Colonic mucosa (tissue), 4 donors: ENCODE data around the gene CNTN6. TPM values are rescaled to one million over a fixed set of nuclear protein-coding genes. Genes with fewer than 3 reads are reported as not detected.

Experiments
- DNase-seq: peaks from one replicate; pipeline ENCODE4 v3.0.0-alpha.2; 2020
- H3K27ac ChIP-seq: fragments of 200-600 bp; one replicate; pipeline ENCODE4 v1.8.0; 2021
- H3K27me3 ChIP-seq: fragments of 200-600 bp; one replicate; pipeline ENCODE4 v1.8.0; 2021
- H3K36me3 ChIP-seq: fragments of 200-600 bp; one replicate; pipeline ENCODE4 v1.8.0; 2021
- H3K4me1 ChIP-seq: fragments of 200-600 bp; one replicate; pipeline ENCODE4 v1.8.0; 2021; ENCODE audit warnings: mild to moderate bottlenecking
- H3K4me3 ChIP-seq: fragments of 200-600 bp; one replicate; pipeline ENCODE4 v1.8.0; 2021
- H3K9ac ChIP-seq, 2 donors: one replicate each; pipeline ENCODE4 v1.7.0; 2013; ENCODE audit warnings: control low read depth in 2 of 2, low read depth in 2 of 2, low read length in 2 of 2
- H3K9me3 ChIP-seq: fragments of 200-600 bp; one replicate; pipeline ENCODE4 v1.8.0; 2021
- intact Hi-C: fragments of 100-400 bp; cut with DNase I; formaldehyde crosslinking; loops from one replicate; pipeline ENCODE4 v1.14.1; 2022
- total RNA-seq, 2 donors: library from RNA; stranded (reverse); fragmentation: NEBNext Ultra II Directional in 1 of 2; extraction: Animal tissue kit (Norgen Biotek cat#: 25700) in 1 of 2; gene quantifications; one replicate each; pipeline ENCODE4 v1.2.1, GENCODE V29; 2021
- TF ChIP-seq, protein P1 (sequence below): fragments of 200-600 bp; IDR thresholded peaks from one replicate; pipeline ENCODE4 v1.8.0; 2022; ENCODE audit warnings: antibody characterized with exemption, mild to moderate bottlenecking
- donor health status: healthy.
- donor health status: DM: no; HTN: no; CAD: no.
- donor health status: DM: no; HTN: no; CAD: no.

CNTN6 gene
- total RNA-seq, 2 donors from 2014 or later: 0.11 TPM; not detected in 1

DNA sequence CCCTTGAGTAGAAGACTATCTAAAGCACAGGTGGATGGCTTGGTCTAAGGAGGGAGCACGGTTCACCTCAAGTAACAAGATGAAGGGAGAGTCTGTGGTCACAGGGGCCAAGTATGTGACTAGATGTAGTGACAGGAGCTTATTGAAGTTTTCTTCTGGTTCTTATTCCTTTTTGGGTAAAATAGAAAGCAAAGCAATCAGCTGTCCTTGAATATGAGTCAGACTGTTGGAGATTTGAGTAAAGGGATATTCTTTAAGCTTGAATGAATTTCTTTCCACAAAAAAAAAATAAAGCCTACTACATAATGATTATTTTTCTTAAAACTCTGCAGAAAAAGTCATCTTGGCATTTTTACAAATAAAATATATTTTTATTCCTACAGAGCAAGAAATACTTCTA is 1.5 kb upstream of the CNTN6 start:
- Histone ChIP-seq H3K9ac (no peak overlapping the region), H3K27me3 (no peaks in the 10 kb centered on the region), H3K9me3 (no peaks in the 10 kb centered on the region), H3K4me1 (no peaks in the 10 kb centered on the region), H3K36me3 (no peaks in the 10 kb centered on the region), H3K27ac (no peak overlapping the region), H3K4me3 (no peak overlapping the region)
- TF ChIP-seq, protein P1, sequence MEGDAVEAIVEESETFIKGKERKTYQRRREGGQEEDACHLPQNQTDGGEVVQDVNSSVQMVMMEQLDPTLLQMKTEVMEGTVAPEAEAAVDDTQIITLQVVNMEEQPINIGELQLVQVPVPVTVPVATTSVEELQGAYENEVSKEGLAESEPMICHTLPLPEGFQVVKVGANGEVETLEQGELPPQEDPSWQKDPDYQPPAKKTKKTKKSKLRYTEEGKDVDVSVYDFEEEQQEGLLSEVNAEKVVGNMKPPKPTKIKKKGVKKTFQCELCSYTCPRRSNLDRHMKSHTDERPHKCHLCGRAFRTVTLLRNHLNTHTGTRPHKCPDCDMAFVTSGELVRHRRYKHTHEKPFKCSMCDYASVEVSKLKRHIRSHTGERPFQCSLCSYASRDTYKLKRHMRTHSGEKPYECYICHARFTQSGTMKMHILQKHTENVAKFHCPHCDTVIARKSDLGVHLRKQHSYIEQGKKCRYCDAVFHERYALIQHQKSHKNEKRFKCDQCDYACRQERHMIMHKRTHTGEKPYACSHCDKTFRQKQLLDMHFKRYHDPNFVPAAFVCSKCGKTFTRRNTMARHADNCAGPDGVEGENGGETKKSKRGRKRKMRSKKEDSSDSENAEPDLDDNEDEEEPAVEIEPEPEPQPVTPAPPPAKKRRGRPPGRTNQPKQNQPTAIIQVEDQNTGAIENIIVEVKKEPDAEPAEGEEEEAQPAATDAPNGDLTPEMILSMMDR: no peak
- DNase-seq: no peak
- intact Hi-C loops: no loop called here

DNA sequence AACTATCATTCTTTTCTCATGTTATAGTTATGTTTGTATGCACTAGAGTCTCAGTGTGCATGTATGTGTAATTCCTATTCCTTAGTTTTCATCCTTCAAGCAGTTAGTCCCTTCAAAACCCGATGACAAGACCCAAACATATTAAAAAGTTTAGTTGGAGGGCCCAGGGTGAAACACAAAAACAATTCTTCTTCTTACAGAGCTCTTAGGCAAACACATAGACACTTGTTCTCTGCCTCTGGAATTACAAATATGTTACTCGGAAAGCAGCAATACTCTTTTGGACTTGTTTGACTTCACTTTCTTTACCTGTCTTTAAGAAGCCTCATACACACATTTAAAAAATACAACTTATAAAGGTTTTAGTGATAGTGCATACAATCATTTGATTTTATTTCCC is 763 bp upstream of the CNTN6 start:
- intact Hi-C loops: no loop called here
- Histone ChIP-seq H3K9ac (no peak overlapping the region), H3K27me3 (no peaks in the 10 kb centered on the region), H3K27ac (no peak overlapping the region), H3K4me1 (no peaks in the 10 kb centered on the region), H3K36me3 (no peaks in the 10 kb centered on the region), H3K9me3 (no peaks in the 10 kb centered on the region), H3K4me3 (no peak overlapping the region)
- no peak for DNase-seq
- TF ChIP-seq, protein P1: no peak

DNA sequence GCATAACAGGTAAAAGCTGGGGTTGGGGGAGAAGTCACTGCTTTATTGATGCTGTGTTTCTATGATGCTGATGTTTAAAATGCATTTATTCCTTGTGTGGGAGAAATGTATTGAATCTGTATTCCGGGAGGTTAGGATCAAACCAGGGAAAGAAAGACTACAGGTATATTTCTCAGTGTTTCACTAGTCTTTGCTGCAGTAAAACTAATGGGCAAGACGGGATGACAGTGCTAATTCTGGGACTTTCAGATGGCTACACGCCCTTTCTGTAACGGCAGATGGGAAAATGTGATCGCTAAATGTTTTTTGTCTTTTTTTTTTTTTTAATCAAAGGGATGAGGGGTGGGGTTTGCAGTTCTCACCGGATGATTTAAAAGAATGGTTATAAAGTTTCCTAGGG is 393 bp downstream of the CNTN6 start:
- Histone ChIP-seq H3K36me3 (no peaks in the 10 kb centered on the region), H3K27me3 (no peaks in the 10 kb centered on the region), H3K9me3 (no peaks in the 10 kb centered on the region), H3K27ac (no peak overlapping the region), H3K4me1 (no peaks in the 10 kb centered on the region), H3K4me3 (no peak overlapping the region), H3K9ac (no peak overlapping the region)
- intact Hi-C loops: no loop called here
- DNase-seq: no peak
- TF ChIP-seq, protein P1: no peak

DNA sequence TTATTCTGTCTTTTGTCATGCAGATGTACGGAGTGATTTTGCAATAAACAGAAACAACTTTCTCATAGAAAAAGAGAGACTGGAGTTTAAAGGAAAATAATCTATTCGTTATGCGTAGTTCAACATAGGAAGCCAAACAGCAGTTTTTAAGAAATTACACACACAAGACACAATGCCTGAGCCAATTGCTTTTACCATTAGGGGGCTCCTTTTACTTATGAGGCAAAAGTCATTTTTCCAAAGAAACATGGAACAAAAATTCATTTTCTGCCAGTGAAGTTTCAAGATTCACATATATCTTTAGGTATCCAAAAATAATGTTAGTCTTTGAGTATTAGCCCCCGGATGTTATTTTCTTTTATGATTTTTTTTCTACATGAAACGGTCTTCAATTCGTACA is 10.7 kb downstream of the CNTN6 start:
- Histone ChIP-seq H3K27me3 (no peaks in the 10 kb centered on the region), H3K27ac (no peak overlapping the region), H3K9me3 (no peaks in the 10 kb centered on the region), H3K4me3 (no peak overlapping the region), H3K4me1 (no peaks in the 10 kb centered on the region), H3K36me3 (no peaks in the 10 kb centered on the region), H3K9ac (no peak overlapping the region)
- TF ChIP-seq, protein P1: no peak
- intact Hi-C loops: no loop called here
- no peak for DNase-seq

DNA sequence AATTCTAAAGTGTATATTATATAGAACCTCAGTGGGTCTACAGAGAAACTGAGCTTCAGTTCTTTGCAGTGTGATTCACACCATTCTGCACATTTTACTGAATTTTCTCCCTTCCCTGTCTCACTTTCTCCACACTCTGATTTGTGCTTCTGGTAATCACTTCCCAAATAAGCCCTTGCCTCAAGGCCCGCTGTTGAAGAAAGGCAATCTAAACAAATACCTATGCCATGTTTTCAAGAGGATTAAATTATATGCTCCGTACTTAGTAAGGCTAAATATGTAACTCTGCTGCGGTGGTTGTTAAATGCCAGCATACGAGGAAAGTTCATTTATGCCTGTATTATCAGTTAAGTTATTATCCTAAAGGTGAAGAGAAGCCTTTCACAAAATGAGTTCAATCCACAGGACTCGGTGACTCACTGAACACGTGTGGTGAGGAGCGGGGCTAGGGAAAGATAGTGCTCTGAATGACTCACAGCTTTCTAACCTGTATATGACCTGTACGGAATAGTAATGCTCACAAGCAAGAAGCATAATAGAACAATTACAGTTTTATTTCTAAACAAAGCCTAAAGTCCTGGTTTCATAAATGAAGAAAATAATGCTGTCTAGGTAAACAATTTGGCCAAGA is 25.1 kb downstream of the CNTN6 start:
- no peaks in the 10 kb centered on the region for H3K9me3 ChIP-seq
- H3K36me3 ChIP-seq: no peaks in the 10 kb centered on the region
- no peak overlapping the region for H3K27ac ChIP-seq
- intact Hi-C loops: no loop called here
- no peak overlapping the region for H3K4me3 ChIP-seq
- no peaks in the 10 kb centered on the region for H3K27me3 ChIP-seq
- H3K9ac ChIP-seq: no peak overlapping the region
- TF ChIP-seq, protein P1: no peak
- H3K4me1 ChIP-seq: no peaks in the 10 kb centered on the region
- DNase-seq: no peak
